HL-60 (cell line): ENCODE results near the gene CHCHD6.

ENCODE experiments used
- DNase-seq, 2 experiments: peaks; one replicate each; pipeline ENCODE4 v3.0.0-alpha.2; 2010 to 2020; ENCODE audit warnings: low read depth in 1 of 2, low spot score in 1 of 2
- H3K27ac ChIP-seq: fragments of 250-450 bp; sonication (Bioruptor Pico); replicated peaks from 2 replicates; pipeline ENCODE4 v1.5.1; 2020; ENCODE audit warnings: mild to moderate bottlenecking, moderate library complexity
- H3K27me3 ChIP-seq: fragments of 250-450 bp; sonication (Bioruptor Pico); 2 replicates; pipeline ENCODE4 v1.5.1; 2021; ENCODE audit warnings: mild to moderate bottlenecking, moderate library complexity; ENCODE audit not compliant: insufficient read depth, poor library complexity, severe bottlenecking
- H3K4me3 ChIP-seq: replicated peaks from 2 replicates; pipeline ENCODE4 v1.5.1; 2011; ENCODE audit warnings: mild to moderate bottlenecking, control low read depth, low read length; ENCODE audit not compliant: insufficient read depth
- CTCF ChIP-seq: IDR thresholded peaks from one replicate; pipeline ENCODE4 v1.5.1; 2011; ENCODE audit warnings: low read length, control low read depth, inconsistent platforms; ENCODE audit not compliant: insufficient read depth
- GABPA ChIP-seq: IDR thresholded peaks from 2 replicates; pipeline ENCODE4 v1.6.1; 2012; ENCODE audit warnings: low read depth
- POLR2AphosphoS5 ChIP-seq: IDR thresholded peaks from 2 replicates; pipeline ENCODE4 v1.6.1; 2012; ENCODE audit warnings: low read depth
- SPI1 ChIP-seq: IDR thresholded peaks from 2 replicates; pipeline ENCODE4 v1.6.1; 2012; ENCODE audit warnings: low read depth, mild to moderate bottlenecking, borderline replicate concordance
- TF ChIP-seq, protein P1 (sequence below): IDR thresholded peaks from 2 replicates; pipeline ENCODE4 v1.6.1; 2012; ENCODE audit warnings: low read depth; ENCODE audit not compliant: insufficient replicate concordance

CHCHD6 gene

DNA sequence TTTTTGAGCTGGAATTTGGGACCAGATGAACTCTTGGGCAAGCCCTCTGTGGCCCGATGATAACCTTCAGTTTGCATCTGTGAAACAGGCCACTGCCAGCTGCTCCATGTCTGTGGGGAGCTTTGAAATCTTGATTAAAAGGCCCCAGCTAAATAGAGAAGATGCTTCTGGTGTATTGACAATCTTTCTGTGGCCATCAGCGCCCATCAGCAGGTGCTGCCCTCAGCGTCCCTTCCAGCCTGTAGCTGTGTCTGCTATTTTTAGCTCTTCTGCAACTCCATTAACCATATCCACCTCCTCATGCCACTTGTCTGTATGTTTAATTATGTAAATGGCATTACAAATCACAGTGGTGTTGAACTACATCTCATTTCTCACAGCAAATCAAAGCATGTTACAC, 54.0 kb downstream of the CHCHD6 start:
- H3K27ac ChIP-seq, result no peak overlapping the region

GRCh38 chr3:126758882-126759281, 54.8 kb downstream of the CHCHD6 start:
- Histone ChIP-seq H3K27ac (no peak overlapping the region), H3K4me3 (no peak overlapping the region), H3K27me3 (no peaks in the 10 kb centered on the region)
- DNase-seq, result no peak
- TF ChIP-seq CTCF, result no peak
- no peak for TF ChIP-seq POLR2AphosphoS5
- TF ChIP-seq GABPA, result no peak
- TF ChIP-seq, protein P1, sequence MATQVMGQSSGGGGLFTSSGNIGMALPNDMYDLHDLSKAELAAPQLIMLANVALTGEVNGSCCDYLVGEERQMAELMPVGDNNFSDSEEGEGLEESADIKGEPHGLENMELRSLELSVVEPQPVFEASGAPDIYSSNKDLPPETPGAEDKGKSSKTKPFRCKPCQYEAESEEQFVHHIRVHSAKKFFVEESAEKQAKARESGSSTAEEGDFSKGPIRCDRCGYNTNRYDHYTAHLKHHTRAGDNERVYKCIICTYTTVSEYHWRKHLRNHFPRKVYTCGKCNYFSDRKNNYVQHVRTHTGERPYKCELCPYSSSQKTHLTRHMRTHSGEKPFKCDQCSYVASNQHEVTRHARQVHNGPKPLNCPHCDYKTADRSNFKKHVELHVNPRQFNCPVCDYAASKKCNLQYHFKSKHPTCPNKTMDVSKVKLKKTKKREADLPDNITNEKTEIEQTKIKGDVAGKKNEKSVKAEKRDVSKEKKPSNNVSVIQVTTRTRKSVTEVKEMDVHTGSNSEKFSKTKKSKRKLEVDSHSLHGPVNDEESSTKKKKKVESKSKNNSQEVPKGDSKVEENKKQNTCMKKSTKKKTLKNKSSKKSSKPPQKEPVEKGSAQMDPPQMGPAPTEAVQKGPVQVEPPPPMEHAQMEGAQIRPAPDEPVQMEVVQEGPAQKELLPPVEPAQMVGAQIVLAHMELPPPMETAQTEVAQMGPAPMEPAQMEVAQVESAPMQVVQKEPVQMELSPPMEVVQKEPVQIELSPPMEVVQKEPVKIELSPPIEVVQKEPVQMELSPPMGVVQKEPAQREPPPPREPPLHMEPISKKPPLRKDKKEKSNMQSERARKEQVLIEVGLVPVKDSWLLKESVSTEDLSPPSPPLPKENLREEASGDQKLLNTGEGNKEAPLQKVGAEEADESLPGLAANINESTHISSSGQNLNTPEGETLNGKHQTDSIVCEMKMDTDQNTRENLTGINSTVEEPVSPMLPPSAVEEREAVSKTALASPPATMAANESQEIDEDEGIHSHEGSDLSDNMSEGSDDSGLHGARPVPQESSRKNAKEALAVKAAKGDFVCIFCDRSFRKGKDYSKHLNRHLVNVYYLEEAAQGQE, result no peak
- no peak for TF ChIP-seq SPI1

More for the DNA sequence above, 54.0 kb downstream of the CHCHD6 start:
- Histone ChIP-seq H3K4me3 (no peak overlapping the region), H3K27me3 (no peaks in the 10 kb centered on the region)
- DNase-seq, result no peak
- TF ChIP-seq POLR2AphosphoS5 (no peak), CTCF (no peak), SPI1 (no peak), GABPA (no peak)
- TF ChIP-seq, protein P1, result no peak

GRCh38 chr3:126760541-126760940, 56.5 kb downstream of the CHCHD6 start:
- no peak for DNase-seq
- no peak for TF ChIP-seq GABPA
- no peak for TF ChIP-seq CTCF
- TF ChIP-seq POLR2AphosphoS5, result no peak
- no peak for TF ChIP-seq SPI1
- TF ChIP-seq, protein P1, result no peak
- no peaks in the 10 kb centered on the region for H3K27me3 ChIP-seq
- H3K27ac ChIP-seq, result no peak overlapping the region
- no peak overlapping the region for H3K4me3 ChIP-seq
